Left lung (tissue), 10 donors: ENCODE data around the gene PRPH. TPM values are rescaled to one million over a fixed set of nuclear protein-coding genes. Genes with fewer than 3 reads are reported as not detected.
A peak's percentile ranks its signal among the peaks of the same experiment; 100 is the strongest.

Source experiments
- ATAC-seq: fragments of 200-7000 bp; cut with Tn5 transposase; one replicate; pipeline ENCODE4 v1.9.1; 2020; ENCODE audit warnings: moderate library complexity
- DNase-seq, 4 donors: peaks; one replicate each; pipeline ENCODE4 v3.0.0-alpha.2; 2013 to 2020
- H3K27ac ChIP-seq, 2 donors: fragments of 200-600 bp; sonication (generic) in 1 of 2; one replicate each; pipeline versions ENCODE4 v1.5.0 to v1.8.0; 2020 to 2021
- H3K27me3 ChIP-seq, 2 donors: fragments of 200-600 bp; sonication (generic) in 1 of 2; one replicate each; pipeline versions ENCODE4 v1.5.0 to v1.8.0; 2020 to 2021
- H3K36me3 ChIP-seq, 2 donors: fragments of 200-600 bp; sonication (generic) in 1 of 2; one replicate each; pipeline versions ENCODE4 v1.5.0 to v1.8.0; 2020 to 2021
- H3K4me1 ChIP-seq, 2 donors: fragments of 200-600 bp; one replicate each; pipeline ENCODE4 v1.8.0; 2021
- H3K4me3 ChIP-seq, 2 donors: fragments of 200-600 bp; sonication (generic) in 1 of 2; one replicate each; pipeline versions ENCODE4 v1.5.0 to v1.8.0; 2020 to 2021; ENCODE audit warnings: mild to moderate bottlenecking in 1 of 2
- H3K9me3 ChIP-seq, 2 donors: fragments of 200-600 bp; sonication (generic) in 1 of 2; one replicate each; pipeline versions ENCODE4 v1.5.0 to v1.8.0; 2020 to 2021
- CTCF ChIP-seq, 2 donors: fragments of 200-600 bp; sonication (generic) in 1 of 2; IDR thresholded peaks; one replicate each; pipeline versions ENCODE4 v1.5.0 to v1.8.0; 2021; ENCODE audit warnings: antibody characterized with exemption in 2 of 2
- intact Hi-C, 2 donors: fragments of 100-400 bp; cut with DNase I; formaldehyde crosslinking; loops; one replicate each; pipeline versions ENCODE4 v1.11.2 to v1.14.2; 2022
- polyA plus RNA-seq, 6 donors: library from polyadenylated mRNA; unstranded; fragments of 120-200 nt; gene quantifications; one replicate each; pipeline ENCODE4 v1.2.1, GENCODE V29; 2013; ENCODE audit not compliant: insufficient read length in 6 of 6
- total RNA-seq, 2 donors: library from RNA; stranded (reverse); fragmentation: NEBNext Ultra II Directional; extraction: Animal tissue kit (Norgen Biotek cat#: 25700); gene quantifications; one replicate each; pipeline ENCODE4 v1.2.1, GENCODE V29; 2021
- donor health status: DM: no; HTN: yes; CAD: no.
- donor health status: DM: no; HTN: no; CAD: no.

PRPH gene
- total and polyA plus RNA-seq, 8 donors = 0.26 to 2.4 (median 1.7) TPM; not detected in 1

GRCh38 chr12:49293056-49293956, 1.6 kb upstream of the PRPH start:
- H3K4me1 ChIP-seq = peaks cover 20 to 22% of the 10 kb centered on the region in 2 donors
- H3K27me3 ChIP-seq = peaks cover 39 to 54% of the 10 kb centered on the region in 2 donors

GRCh38 chr12:49294086-49294803, 702 bp upstream of the PRPH start:
- no peak for DNase-seq
- H3K27me3 ChIP-seq = peaks cover 45 to 63% of the 10 kb centered on the region in 2 donors
- no peaks in the 10 kb centered on the region for H3K9me3 ChIP-seq
- peaks cover 20 to 22% of the 10 kb centered on the region in 2 donors for H3K4me1 ChIP-seq
- intact Hi-C loops = no loop called here
- ATAC-seq = no peak
- H3K36me3 ChIP-seq = no peaks in the 10 kb centered on the region
- TF ChIP-seq CTCF (IDR thresholded peaks at IDR 0.05) = no peak
- no peak overlapping the region for H3K27ac ChIP-seq
- H3K4me3 ChIP-seq = no peak overlapping the region

More at GRCh38 chr12:49293056-49293956, 1.6 kb upstream of the PRPH start:
- DNase-seq = peak in 1 of 4 donors; percentile 58
- no peak for TF ChIP-seq CTCF (IDR thresholded peaks at IDR 0.05)
- intact Hi-C loops = no loop called here
- Histone ChIP-seq H3K36me3 (no peaks in the 10 kb centered on the region), H3K9me3 (no peaks in the 10 kb centered on the region), H3K27ac (no peak overlapping the region), H3K4me3 (no peak overlapping the region)
- peak; percentile 13 for ATAC-seq

- DNase-seq = no peak
- ATAC-seq = no peak
- intact Hi-C loops = no loop called here
- Histone ChIP-seq H3K36me3 (no peaks in the 10 kb centered on the region), H3K9me3 (no peaks in the 10 kb centered on the region), H3K27me3 (peaks cover 45 to 68% of the 10 kb centered on the region in 2 donors), H3K4me1 (peaks cover 20 to 22% of the 10 kb centered on the region in 2 donors), H3K27ac (no peak overlapping the region), H3K4me3 (no peak overlapping the region)
- no peak for TF ChIP-seq CTCF (IDR thresholded peaks at IDR 0.05)
Observed at GRCh38 chr12:49294804-49295081, 204 bp upstream of the PRPH start.

GRCh38 chr12:49296034-49296835, 1.3 kb downstream of the PRPH start:
- Histone ChIP-seq H3K9me3 (no peaks in the 10 kb centered on the region), H3K27me3 (peaks cover 45 to 82% of the 10 kb centered on the region in 2 donors), H3K4me3 (peak overlapping the region in 1 of 2 donors; percentile 20), H3K4me1 (peaks cover 20 to 22% of the 10 kb centered on the region in 2 donors), H3K36me3 (no peaks in the 10 kb centered on the region), H3K27ac (no peak overlapping the region)
- ATAC-seq (peak; percentile 71), DNase-seq (peak in 2 of 4 donors; percentile 40 to 90)
- intact Hi-C loops = no loop called here
- TF ChIP-seq CTCF (IDR thresholded peaks at IDR 0.05) = peak; percentile 63 to 77
